ENCODE measurements around the gene ELP4.

ELP4 gene

GRCh38 chr11:31823644-31824331, 314.2 kb downstream of the ELP4 start:
- TF ChIP-seq GATA3 (IDR thresholded peaks at IDR 0.05; ENCODE audit: low read depth, low read length) (no peak), GATA2 (IDR thresholded peaks at IDR 0.05; ENCODE audit: low read depth, low read length) (no peak)

GRCh38 chr11:31824332-31824878, 314.8 kb downstream of the ELP4 start:
- TF ChIP-seq GATA3 (IDR thresholded peaks at IDR 0.05; ENCODE audit: low read depth, low read length) (no peak), GATA2 (IDR thresholded peaks at IDR 0.05; ENCODE audit: low read depth, low read length) (no peak)

GRCh38 chr11:31824879-31825837, 315.6 kb downstream of the ELP4 start:
- TF ChIP-seq GATA2 (IDR thresholded peaks at IDR 0.05; ENCODE audit: low read depth, low read length): no peak
- no peak for TF ChIP-seq GATA3 (IDR thresholded peaks at IDR 0.05; ENCODE audit: low read depth, low read length)

DNA sequence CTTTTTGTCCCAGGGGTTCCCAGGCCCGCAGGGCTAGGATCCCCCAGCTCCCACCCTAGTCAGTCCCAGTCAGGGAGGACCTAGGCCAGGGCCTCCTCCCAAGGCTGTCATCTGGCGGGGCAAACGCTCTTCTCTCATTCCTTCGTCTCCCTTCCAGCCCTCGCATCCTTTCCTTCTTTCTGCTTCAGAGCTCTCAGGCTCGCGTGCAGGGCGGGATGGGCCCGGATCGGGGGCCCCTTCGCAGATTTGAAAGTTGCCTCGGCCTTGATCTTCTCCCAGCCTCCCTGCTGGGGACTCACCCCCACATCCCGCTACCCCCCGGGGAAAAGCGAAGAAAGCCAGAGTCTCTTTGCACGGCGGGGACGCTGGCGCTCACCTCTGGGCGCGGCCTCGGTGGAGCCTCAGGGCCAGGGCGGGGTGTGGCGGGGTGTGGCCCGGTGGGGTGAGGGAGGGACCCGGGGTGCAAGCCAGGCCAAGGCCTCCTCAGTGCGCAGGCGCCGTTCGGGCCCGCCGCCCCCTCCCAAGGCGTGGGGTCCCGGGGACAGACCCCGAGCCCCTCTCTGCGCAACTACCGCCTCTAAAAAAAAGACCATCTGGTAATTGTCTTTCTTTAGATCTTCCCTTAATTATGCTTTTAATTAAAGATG, 316.4 kb downstream of the ELP4 start:
- TF ChIP-seq GATA3 (IDR thresholded peaks at IDR 0.05; ENCODE audit: low read depth, low read length): no peak
- TF ChIP-seq GATA2 (IDR thresholded peaks at IDR 0.05; ENCODE audit: low read depth, low read length): no peak

GRCh38 chr11:31826536-31827438, 317.2 kb downstream of the ELP4 start:
- TF ChIP-seq GATA3 (IDR thresholded peaks at IDR 0.05; ENCODE audit: low read depth, low read length) (no peak), GATA2 (IDR thresholded peaks at IDR 0.05; ENCODE audit: low read depth, low read length) (no peak)

DNA sequence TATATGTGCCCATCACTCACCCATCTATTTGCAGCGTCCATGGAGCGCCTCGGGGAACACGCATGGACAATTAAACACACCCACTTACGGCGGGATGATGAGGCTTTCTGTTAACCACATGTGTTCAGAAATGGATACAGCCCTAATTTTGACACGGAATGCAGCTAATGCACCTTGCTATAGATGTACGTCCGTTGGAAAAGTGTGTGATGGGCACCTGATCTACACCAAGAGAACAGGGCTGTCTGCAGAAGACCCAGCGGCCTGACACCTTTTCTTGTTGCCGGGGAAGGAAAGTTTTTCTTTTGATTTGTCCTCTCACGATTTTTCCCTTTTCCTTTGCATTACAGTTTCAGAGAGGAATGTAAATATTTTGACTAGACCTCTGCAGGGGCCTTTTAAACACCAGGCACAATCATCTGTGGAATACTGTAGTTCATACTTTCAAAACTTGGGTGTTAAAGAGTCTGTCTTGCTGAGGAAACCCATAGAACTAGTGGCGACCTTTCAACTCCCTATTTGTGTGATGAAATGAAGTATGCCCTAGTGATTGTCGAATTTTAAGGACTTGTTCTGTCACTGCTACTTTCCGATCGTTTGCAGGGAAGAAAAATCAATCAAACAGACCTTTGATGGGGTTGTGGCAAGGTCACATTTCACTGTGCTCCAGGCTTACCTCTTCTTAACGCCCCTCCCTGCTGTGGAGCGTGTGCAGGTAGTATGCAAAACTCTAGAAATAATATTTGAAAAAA, 318.1 kb downstream of the ELP4 start:
- TF ChIP-seq GATA2 (IDR thresholded peaks at IDR 0.05; ENCODE audit: low read depth, low read length) (no peak), GATA3 (IDR thresholded peaks at IDR 0.05; ENCODE audit: low read depth, low read length) (no peak)

GRCh38 chr11:31828217-31828616, 318.6 kb downstream of the ELP4 start:
- no peak for TF ChIP-seq GATA3 (IDR thresholded peaks at IDR 0.05; ENCODE audit: low read depth, low read length)

- TF ChIP-seq GATA2 (IDR thresholded peaks at IDR 0.05; ENCODE audit: low read depth, low read length) (no peak), GATA3 (IDR thresholded peaks at IDR 0.05; ENCODE audit: low read depth, low read length) (no peak)
These were observed 320.8 kb downstream of the ELP4 start for GRCh38 chr11:31830406-31830805.

GRCh38 chr11:31834237-31834636, 324.7 kb downstream of the ELP4 start:
- TF ChIP-seq GATA3 (IDR thresholded peaks at IDR 0.05; ENCODE audit: low read depth, low read length) (no peak), GATA2 (IDR thresholded peaks at IDR 0.05; ENCODE audit: low read depth, low read length) (no peak)

Measured in SH-SY5Y (cell line).